ENCODE measurements around the gene GTF2IRD1.
"Not testable (repeated sequence)": the region's sequence is repeated elsewhere in the genome, so short reads cannot be mapped to it uniquely, and the experiment has no call there.

Gene GTF2IRD1, protein sequence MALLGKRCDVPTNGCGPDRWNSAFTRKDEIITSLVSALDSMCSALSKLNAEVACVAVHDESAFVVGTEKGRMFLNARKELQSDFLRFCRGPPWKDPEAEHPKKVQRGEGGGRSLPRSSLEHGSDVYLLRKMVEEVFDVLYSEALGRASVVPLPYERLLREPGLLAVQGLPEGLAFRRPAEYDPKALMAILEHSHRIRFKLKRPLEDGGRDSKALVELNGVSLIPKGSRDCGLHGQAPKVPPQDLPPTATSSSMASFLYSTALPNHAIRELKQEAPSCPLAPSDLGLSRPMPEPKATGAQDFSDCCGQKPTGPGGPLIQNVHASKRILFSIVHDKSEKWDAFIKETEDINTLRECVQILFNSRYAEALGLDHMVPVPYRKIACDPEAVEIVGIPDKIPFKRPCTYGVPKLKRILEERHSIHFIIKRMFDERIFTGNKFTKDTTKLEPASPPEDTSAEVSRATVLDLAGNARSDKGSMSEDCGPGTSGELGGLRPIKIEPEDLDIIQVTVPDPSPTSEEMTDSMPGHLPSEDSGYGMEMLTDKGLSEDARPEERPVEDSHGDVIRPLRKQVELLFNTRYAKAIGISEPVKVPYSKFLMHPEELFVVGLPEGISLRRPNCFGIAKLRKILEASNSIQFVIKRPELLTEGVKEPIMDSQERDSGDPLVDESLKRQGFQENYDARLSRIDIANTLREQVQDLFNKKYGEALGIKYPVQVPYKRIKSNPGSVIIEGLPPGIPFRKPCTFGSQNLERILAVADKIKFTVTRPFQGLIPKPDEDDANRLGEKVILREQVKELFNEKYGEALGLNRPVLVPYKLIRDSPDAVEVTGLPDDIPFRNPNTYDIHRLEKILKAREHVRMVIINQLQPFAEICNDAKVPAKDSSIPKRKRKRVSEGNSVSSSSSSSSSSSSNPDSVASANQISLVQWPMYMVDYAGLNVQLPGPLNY

DNA sequence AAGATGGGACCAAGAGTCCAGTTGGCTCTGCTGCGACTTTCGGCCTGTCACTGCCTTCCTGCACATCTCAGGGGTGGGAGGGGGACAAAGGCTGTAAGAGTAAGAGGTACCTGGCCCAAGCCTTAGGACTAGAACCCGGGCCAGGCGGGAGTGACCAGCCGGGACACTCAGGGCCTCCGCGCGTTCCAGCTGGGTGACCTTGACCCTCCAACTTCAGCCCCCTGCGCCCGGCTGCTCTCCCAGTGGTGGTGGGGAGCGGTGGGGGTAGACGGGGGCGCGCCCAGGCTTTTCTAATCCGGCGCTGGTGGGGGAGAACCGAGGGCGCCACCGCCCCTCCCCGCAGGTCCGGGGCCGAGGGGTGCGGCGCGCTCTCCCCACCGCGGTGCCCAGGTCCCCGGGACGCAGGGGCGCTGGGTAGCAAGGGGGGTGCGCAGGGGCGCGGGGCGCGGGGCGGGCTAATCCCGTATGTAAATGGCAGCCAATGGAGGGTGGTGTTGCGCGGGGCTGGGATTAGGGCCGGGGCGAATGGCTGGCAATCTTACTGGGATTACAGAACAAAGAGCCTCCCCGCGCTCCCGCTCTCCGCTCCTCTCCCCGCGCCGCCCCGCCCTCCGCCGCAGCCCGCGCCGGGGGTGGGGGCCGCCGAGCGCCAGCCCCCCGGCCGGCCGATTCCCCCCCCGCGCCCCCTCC is at the start of gene GTF2IRD1:
Gene GTF2IRD1, plus strand, starts transcription at position 585 of the 690 bp plus-strand sequence. CDS start 54,175 bp downstream, outside the sequence.
- peak in 1 of 2 experiments; percentile 75 for DNase-seq

DNA sequence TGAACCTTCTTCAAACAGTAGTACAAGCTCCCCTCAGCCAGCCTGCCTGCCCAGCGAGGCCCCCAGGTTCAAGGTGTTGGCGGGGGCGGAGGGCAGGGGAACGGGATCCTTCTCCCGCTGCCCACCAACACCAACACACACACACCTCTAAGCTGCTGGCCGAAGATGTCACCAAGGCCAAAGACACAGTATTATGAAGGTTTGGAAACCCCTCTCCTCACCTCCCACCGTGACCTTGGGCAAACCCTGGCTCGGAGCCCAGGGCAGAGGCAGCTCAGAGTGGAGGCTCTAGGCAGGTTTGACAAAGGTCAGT is 49.4 kb upstream of the GTF2IRD1 start:
- DNase-seq: no peak

DNA sequence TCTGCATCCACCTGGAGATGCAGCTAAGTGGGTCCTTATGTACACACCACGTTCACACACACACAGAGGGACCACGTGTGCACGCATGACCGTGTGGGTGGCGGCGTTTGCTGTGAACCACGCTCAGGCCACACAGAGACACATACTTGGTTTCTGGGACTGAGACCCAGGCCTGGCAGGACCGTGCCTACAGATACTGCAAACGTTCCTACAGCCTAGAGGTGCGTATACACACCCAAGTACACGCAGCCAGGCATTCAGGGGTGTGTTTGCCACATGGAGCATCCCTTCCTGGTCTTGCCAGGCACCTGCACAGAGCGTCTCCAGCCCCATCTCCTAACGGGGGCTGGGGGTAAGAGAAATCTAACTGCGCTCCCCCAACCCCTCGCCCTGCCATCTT is 49.0 kb upstream of the GTF2IRD1 start:
- no peak for DNase-seq

DNA sequence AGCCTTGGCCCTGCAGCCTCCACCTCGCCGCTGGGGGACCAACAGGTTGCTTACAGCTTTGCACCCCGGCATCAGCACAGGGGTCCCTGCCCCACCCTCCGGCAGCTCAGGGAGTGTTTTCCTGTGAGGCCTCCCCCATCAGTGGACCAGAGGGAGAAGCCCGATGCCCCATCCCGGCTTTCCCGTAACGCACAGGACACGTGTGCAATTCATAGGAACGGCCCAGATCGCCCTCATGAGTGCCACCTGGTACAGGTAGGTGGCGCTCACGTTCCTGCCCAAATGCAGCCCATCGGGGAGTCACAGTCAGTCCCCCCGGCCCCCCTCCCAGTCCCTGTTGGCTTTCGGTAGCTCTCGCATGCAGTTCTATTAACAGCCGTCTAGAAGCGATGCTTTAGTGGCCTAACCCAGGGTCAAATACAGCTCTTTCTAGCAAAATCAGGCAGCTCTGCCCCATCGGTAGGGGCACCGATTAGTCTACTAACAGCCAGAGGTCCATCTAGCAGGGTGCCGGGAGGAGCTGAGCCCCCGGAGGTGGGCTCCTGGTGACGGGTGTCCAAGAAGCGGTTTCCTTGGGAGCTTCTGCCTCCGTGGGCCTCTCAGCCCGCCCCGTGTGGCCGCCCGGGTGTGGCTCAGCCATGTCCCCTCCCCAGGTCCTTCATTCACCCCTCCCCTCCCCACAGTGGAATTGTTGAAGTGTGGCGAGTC is 48.4 kb upstream of the GTF2IRD1 start:
- peak; percentile 40 to 79 for DNase-seq

DNA sequence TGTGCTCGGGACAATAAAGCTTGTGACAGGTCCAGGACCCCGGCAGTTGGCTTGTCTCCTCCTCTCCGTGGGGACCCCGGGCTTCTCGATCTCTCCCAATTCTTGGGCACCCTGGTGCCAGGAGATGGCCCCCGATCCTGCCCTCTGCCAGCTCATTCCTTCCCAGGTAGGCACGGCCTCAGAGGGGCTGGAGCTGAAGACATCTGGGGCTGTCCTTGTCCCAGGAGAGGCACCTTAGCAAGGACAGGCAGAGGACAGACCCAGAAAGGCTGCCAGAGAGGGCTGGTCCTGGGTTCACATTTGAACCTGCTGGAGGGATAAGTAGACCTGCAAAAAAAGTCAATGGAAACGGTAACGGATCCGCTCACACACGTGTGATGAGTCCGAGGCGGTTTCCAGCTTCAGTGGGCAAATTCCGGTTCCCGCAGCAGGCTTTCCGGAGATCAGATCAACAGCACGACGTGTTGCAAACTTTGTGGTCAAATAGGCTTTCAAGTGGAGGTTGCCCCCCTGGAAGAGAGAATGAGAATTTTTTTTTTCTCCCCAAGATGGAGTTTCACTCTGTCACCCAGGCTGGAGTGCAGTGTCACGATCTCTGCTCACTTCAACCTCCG is 47.7 kb upstream of the GTF2IRD1 start:
- no peak for DNase-seq

DNA sequence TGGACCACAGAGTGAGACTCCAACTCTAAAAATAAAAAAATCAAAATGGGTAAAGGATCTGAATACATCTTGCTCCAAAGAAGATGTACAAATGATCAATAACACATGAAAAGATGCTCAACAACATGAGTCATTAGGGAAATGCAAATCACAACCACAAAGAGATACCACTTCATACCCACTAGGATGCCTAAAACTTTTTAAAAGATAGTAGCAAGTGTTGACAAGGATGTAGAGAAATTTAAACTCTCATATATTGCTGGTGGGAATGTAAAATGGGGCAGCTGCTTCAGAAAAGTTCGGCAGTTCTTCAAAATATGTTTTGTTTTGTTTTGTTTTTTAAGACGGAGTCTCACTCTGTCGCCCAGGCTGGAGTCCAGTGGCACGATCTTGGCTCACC is 45.7 kb upstream of the GTF2IRD1 start:
- no peak for DNase-seq

DNA sequence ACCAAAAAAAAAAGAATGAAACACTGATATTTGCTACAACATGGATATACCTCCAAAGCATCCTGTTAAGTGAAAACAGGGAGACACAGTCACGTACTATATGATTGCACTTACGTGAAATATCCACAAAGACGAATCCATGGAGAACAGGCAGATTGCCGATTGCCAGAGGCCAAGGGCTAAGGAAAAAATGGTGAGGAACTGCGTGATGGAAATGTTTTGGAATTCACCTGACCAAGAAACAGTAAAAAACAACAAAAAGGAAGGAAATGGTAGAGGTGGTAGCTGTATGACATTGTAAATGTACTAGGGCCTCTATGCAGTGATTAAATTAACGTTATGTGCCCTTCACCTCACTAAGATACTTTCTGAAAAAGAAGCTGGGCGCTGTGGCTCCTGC is 44.1 kb upstream of the GTF2IRD1 start:
- DNase-seq: no peak

DNA sequence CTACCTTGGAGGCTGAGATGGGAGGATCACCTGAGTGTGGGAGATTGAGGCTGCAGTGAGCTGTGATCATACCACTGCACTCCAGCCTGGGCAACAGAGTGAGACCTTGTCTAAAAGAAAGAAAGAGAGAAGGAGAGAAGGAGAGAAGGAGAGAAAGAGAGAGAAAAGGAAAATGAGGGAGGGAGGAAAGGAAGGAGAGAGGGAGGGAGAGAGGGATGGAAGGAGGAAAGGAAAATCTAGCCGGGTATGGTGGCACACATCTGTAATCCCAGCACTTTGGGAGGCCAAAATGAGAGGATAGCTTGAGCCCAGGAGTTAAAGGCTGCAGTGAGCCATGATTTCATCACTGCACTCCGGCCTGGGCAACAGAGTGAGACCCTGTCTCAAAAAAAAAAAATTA is 42.9 kb upstream of the GTF2IRD1 start:
- no peak for DNase-seq

DNA sequence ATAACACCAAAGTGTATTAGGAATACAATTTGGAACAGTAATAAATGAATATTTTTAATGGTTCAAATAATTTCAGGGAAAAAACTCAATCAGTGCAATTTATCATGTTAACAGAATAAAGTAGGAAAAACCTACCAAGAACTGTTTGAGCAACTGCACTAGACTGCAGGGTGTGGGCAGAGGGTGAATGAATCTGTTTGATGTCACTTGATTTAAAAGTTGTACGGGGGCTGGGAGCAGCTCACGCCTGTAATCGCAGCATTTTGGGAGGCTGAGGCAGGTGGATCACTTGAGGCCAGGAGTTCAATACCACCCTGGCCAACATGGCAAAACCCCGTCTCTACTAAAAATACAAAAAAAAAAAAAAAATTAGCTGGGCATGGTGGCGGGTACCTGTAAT is 42.1 kb upstream of the GTF2IRD1 start:
- DNase-seq: not testable (repeated sequence)

DNA sequence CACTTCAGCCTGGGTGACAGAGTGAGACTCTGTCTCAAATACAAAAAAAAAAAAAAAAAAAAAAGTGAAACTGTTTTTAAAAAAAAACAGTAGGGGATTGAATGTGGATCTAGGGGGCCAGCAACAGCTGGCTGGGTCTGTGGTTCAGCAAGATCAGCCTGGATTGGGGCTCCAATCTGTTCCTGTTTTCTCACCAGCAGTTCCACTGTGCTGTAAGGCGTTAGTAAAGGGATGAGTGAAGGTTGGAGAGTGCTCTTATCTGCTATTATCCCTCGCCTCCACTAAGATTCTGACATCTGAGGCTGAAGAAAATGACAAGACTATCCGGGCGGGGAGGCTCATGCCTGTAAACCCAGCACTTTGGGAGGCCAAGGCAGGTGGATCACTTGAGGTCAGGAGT is 41.6 kb upstream of the GTF2IRD1 start:
- DNase-seq: no peak

DNA sequence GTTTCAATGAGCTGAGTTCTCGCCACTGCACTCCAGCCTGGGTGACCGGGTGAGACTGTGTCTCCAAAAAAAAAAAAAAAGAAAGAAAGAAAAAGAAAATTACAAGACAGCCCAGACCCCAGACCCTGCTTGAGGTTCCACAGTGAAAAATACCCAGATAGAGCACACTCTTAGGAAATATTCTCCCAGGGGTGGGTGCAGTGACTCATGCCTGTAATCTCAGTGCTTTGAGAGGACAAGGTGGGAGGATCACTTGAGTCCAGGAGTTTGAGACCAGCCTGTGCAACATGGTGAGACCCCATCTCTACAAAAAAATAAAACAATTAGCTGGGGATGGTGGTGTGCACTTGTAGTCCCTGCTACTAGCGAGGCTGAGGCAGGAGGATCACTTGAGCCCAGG is 41.1 kb upstream of the GTF2IRD1 start:
- DNase-seq: no peak

DNA sequence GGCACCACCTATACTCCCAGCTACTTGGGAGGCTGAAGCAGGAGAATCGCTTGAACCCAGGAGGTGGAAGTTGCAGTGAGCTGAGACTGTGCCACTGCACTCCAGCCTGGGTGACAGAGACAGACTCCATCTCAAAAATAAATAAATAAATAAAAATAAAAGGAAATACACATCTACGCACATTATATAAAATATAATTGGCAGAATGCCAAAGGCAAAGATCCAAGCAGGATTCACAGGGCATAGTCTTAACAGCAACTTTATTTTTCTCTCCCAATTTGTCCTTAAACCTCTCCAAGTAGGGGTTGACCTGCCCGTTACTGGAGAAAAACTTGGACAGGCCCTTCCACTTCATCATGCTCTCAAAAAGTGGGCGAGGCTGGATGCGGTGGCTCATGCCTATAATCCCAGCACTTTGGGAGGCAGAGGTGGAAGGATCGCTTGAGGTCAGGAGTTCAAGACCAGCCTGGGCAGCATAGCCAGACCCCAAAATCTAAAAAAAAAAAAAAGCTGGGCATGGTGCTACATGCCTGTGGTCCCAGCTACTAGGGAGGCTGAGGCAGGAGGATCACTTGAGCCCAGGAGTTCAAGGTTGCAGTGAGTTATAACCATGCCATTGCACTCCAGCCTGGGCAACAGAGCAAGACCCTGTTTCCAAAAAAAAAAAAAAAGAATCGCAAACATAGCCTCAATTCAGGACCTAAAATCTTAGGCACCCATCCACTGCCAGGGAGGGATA is 38.9 kb upstream of the GTF2IRD1 start:
- DNase-seq: not testable (repeated sequence)

DNA sequence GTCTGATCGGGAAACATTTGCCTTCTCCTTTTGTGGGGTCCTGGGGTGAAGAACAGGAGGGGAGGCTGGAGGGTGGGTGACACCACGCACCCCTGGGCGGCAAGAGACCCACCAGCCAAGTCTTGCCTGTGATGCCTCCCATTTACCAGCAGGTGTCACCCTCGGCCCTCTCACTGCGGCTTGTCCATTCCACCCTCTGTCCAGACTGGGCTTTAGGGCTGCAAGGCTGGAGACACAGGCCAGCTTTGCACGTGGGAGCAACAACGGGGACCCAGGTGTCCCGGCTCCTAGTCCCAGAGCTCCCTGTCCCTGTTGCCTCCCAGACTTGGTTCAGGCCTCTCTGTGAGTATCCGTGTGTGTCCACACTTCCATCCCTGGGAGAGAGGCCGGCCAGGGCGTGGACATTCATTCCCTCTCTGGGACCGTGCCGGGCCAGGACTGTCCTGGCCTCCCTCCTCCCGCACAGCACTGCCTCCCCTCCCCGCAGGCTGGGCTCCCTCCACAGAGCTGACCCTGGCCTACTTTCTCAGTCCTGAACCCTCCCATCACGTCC is 36.2 kb upstream of the GTF2IRD1 start:
- peak in 1 of 2 experiments; percentile 69 for DNase-seq

DNA sequence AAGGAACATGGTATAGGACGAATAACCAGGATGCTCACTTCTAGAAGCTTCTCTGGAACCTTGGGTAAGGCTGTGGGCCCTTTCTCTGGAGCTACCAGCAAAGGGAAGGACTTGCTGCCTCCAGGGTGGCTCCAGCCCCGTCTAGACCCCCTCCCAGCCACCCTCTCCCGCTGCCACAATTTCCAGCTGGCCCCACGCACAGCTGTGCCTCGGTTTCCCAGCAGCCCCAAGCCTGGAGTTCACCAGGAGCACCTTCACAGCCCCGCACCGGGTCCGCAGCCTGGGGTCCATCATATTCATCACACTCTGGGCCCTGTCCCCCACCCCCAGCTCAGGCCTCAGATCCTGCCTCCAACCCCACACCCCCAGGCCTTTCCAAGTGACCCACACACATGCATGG is 35.6 kb upstream of the GTF2IRD1 start:
- DNase-seq: no peak

DNA sequence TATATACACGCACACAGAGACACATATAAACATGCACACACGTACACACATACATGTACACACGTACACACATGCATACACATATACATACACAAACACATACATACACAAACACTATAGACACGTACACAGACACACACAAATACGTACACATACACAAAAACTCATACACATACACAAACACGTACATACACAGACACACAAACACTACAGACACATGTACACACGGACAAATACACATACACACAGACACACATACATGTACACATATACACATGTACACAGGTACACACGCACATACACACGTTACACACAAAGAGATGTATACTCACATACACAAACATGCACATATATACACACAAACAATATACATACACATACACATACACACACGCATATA is 35.2 kb upstream of the GTF2IRD1 start:
- DNase-seq: no peak

DNA sequence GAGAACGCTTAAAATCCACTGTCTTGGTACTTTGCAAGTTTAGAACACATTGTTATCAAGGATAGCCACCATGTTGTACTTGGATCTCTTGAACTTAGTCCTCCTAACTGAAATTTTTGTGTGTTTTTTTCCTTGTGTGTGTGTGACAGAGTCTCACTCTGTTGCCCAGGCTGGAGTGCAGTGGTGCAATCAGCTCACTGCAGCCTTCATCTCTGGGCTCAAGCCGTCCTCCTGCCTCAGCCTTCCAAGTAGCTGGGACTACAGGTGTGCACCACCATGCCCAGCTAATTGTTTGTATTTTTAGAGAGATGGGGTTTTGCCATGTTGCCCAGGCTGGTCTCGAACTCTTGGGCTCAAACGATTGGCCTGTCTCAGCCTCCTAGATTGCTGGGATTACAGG is 34.5 kb upstream of the GTF2IRD1 start:
- not testable (repeated sequence) for DNase-seq

DNA sequence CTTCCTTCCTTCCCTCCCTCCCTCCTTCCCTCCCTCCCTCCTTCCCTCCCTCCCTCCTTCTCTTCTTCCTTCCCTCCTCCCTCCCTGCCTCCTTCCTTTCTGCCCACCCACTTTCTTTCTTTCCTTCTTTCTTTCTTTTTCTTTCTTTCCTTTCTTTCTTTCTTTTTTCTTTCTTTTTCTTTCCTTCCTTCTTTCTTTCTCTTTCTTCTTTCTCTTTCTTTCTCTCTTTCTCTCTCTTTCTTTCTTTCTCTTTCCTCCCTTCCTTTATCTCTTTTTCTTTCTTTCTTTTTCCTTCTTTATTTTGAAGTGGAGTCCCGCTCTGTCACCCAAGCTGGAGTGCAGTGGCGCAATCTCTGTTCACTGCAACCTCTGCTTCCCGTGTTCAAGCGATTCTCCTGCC is 33.7 kb upstream of the GTF2IRD1 start:
- DNase-seq: no peak

DNA sequence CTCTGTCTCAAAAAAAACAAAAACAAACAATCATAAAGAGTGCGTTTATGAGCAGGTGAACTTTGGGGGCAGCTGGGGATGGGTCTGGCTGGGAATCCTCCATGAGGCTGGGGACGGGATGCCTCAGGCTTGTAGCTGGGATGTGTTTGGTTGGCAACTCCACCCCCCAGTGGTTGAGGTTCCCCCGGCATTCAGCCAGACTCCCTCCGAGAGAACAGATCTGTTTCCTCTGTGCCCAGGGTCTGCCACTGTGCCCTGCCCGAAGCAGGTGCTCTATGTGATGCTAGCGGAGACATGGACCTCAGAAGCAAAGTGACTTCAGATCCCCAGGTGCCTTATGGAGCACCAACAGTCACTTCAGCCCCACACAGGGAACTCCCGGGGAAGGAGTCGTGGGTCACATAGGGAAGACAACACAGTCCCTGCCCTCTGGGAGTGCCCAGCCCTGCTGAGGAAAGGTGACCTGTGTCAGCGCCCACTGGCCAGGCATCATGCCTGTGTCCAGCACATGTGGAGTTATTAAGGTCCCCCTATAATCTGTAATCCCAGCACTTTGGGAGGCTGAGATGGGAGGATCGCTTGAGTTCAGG is 29.3 kb upstream of the GTF2IRD1 start:
- no peak for DNase-seq

DNA sequence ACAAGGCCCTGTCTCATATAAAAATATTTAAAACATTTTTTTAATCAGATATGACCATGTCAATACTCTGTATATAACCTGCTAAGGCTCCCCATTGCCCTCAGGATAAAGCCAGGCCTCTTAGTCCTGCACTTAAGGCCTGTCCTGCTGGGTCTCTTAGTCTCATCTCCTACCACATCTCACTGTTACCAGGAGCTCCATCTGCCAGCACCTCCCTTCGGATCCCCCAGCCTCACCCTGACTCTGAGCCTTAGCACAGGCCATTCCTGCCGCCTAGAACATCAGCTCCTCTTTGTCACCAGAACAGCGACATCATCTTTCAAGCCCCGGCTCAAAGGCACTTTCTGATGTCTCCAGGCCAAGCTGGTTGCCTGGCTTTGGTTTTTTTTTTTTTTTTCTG is 25.7 kb upstream of the GTF2IRD1 start:
- DNase-seq: no peak

DNA sequence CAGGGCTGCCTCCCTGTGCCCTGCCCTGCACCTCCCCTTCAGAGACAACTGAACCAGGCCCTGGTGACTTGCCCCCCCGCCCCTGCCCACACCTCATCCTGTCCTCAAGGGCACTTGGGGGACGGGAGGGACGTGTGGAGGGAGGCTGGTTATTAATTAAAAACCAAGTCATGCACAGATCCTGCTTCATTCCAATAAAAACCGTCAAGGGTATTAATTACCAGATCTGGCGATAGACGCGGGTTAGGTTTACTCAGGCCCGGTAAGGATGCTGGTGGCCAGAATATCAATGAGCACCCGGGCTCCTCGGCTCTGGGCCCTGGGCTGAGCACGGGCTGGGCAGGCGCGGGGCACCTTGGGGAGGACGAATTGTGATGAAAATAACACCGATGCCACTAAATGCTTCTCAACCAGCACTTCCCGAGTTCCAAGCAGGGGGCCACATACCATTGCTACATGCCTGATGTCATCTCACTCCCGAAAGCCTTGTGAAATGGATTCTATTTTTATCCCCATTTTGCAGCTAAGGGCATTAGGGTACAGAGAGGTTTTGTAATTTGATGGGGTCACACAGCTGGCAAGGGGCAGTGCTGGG is 24.5 kb upstream of the GTF2IRD1 start:
- peak in 1 of 2 experiments; percentile 35 for DNase-seq

Data from NCI-H526 (cell line).